ENCODE measurements around the gene PLAAT4.
"Not testable (repeated sequence)": the region's sequence is repeated elsewhere in the genome, so short reads cannot be mapped to it uniquely, and the experiment has no call there.

Gene PLAAT4

DNA sequence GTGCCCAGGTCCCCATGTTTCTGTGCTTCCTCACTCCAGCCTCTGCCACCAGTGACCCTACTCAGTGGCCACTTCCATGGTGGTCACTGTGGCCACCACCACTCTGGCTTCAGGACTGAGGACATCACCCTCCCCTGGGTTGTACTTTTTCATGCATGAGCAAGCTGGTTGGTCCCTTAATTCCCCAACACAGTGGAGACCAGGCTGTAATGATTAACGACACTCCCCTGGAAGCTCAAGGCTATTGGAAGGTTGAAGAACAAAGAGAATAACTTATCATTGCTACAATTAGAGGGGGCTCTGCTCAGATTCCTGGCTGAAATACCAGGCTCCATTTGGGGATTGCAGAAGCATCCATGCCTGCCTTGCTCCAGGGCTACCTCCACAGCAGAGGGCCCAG lies 10.5 kb downstream of the PLAAT4 start:
- no peak for DNase-seq

DNA sequence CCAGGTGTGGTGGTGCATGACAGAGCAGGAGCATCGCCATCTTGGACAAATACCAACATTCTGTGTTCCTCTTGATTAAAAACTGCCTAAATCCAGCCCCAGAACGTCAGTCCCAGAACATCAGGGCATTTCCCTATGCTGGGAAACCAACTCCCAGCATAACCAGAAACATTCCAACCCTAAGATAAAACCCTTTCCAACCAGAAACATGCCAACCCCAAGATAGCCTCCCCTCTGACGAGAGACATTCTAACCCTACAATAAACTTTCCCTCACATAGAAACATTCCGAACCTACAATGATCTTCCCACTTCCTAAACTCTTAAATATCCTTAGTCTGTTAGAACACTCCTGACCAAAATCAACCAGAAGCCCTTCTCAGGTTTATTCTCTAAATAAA lies 11.6 kb downstream of the PLAAT4 start:
- no peak for DNase-seq

DNA sequence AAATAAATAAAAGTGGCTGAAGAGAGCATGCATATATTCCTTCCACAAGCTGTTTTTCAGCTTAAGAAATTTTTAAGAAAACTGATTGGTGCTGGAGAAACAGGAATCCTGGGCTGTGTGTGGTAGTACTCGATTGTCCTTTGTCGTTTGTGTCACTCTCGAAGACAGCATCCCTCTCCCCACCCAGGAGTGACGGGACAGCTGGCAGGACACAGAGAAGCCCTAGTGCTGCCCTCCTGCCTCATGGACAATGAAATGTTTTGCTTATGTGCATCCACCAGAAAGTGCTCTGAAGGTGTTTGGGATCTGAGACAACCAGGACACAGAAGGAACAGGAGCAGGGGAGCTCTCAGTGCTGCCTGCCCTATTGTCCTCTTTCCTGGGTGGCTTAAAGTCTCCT lies 12.8 kb downstream of the PLAAT4 start:
- no peak for DNase-seq

DNA sequence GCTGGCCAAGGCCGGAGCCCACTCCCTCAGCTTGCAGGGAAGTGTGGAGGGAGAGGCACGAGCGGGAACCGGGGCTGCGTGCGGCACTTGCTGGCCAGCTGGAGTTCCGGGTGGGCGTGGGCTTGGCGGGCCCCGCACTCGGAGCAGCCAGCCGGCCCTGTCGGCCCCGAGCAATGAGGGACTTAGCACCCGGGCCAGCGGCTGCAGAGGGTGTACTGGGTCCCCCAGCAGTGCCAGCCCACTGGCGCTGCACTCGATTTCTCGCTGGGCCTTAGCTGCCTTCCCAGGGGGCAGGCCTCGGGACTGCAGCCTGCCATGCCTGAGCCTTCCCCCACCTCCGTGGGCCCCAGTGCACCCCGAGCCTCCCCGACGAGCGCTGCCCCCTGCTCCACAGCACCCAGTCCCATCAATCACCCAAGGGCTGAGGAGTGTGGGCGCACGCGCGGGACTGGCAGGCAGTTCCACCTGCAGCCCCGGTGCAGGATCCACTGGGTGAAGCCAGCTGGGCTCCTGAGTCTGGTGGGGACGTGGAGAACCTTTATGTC lies 13.6 kb downstream of the PLAAT4 start:
- not testable (repeated sequence) for DNase-seq

DNA sequence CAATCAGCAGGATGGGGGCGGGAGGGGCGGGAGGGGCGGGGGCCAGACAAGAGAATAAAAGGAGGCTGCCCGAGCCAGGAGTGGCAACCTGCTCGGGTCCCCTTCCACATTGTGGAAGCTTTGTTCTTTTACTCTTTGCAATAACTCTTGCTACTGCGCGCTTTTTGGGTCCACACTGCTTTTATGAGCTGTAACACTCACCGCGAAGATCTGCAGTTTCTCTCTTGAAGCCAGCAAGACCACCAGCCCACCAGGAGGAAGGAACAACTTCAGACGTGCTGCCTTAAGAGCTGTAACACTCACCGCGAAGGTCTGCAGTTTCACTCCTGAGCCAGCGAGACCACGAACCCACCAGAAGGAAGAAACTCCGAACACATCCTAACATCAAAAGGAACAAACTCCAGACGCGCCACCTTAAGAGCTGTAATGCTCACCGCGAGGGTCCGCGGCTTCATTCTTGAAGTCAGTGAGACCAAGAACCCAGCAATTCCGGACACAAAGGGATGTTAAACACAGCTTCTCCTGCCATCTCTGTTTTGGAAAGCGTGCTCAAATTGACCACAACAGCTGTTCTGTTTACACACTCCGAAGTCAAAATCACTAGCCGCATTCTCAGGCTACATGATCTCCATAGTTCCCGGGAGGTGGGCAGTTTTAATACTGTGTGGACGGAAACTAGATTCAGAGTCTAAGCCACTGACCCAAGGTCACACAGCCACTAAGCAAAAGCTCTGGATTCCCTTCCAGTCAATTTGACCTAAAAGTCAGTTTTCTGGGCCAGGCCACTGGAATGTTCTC lies 14.7 kb downstream of the PLAAT4 start:
- no peak for DNase-seq

DNA sequence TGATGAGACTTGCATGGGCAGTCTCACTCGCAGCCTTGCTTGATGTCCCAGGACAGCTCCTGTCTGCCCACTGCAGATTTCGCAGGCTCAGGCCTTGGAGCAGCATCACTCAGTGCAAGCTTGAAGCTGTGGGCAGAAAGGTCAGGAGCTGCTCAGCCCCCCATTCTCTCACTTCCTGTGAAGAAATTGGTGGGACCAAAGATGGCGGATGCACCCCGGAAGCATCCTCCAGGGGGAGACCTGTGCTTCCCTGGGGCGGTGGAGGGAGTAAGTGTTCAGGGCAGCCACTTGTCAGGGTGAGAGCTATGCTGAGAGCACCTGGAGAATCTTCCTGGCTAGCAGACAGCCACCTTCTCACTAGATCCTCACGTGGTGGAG lies 15.3 kb downstream of the PLAAT4 start:
- no peak for DNase-seq

DNA sequence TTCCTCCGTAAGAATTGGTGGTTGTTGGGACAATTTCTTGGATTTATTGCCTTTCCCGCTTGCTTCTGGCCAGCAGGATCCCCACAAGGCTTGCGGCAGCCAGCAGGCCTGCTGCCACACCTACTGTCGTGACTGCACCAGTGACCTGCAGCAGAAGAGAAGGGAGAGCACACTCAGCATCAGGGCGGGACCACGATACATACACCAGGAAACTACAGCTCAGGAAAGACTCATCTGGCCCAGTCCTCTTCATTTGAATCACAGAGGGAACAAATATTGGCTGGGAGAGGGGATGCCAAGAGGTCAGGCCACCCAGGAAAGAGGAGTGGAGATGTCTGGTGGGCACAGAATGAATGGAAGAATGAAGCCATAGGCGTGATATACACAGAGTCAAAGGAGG lies 16.3 kb downstream of the PLAAT4 start:
- no peak for DNase-seq

DNA sequence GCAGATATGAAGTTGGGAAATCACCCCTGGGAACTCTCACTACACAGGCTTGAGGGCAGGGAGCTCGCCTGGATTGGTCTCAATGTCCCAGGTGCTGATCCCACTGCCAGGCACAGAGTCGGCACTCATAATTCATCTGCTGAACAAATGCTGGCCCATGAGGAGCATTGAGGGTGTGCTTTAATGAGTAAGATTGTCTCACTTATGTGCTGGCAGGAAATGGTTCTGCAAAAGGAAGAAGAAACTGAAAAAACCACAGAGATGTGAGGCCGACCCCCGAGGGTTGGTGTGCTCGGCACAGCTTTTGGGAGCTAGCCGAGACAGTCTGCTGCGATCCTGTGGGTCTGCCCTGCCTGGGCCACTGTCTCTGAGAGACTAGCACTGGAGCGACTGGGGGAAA lies 17.2 kb downstream of the PLAAT4 start:
- DNase-seq, result no peak

DNA sequence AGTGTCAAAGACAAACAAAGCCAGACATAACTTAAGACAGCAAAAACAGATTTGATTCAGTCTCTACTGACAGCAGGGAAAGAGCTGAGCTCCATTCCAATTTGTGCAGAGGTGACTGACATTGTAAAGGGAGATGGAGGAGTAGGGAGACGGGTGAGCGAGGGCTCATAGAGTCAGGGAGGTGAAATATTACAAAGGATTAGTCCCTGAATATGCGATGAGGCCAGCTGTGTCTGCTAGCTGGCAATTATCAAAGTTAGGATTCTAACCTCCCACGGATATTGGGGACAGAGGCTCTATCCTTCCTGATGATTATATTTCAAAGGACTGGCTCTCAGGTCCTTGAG lies 18.2 kb downstream of the PLAAT4 start:
- DNase-seq, result no peak

DNA sequence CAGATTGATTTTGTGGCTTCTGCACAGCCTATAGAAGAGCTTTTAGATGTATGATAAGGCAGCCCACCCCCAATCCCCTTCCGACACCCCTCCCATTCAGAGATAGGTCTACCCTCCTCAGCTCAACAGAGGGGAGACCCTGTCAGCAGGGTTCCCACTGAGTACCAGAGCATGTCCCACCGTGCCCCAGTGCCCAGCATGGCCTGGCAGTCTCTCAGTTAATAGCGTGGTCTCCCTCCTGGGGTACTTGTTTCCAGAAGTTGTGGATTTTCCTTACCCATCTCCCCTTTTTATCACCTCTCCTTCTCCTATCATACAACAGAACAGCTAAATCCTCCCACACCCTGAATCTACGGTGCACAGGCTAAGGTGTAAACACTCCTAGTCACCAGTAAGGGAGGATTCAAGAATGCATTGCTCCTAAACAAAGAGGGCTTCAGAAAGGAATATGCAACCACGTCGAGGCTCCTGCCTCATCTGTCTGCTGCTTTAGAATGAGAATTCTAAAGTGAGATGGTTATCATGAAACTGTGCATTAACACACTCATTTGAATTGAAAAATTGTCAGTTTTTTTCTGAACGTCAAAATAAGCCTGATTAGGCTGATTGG lies 19.9 kb downstream of the PLAAT4 start:
- no peak for DNase-seq

DNA sequence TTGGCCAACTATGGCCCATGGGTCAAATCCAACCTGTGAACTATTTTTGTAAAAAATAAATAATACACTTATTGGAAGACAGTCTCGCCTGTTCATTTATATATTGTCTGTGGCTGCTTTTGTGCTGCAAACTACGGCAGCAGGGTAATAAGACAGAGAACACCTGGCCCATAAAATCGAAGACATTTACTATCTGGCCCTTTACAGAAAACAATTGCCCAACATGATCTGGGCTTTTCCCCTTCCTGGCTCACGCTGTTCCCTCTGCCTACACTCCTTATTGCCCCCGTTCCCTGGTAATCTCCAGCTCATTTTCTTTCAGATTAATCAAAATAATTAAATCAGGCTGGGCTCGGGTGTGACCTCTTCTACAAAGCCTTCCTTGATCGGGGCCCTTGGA lies 21.0 kb downstream of the PLAAT4 start:
- DNase-seq, result no peak

DNA sequence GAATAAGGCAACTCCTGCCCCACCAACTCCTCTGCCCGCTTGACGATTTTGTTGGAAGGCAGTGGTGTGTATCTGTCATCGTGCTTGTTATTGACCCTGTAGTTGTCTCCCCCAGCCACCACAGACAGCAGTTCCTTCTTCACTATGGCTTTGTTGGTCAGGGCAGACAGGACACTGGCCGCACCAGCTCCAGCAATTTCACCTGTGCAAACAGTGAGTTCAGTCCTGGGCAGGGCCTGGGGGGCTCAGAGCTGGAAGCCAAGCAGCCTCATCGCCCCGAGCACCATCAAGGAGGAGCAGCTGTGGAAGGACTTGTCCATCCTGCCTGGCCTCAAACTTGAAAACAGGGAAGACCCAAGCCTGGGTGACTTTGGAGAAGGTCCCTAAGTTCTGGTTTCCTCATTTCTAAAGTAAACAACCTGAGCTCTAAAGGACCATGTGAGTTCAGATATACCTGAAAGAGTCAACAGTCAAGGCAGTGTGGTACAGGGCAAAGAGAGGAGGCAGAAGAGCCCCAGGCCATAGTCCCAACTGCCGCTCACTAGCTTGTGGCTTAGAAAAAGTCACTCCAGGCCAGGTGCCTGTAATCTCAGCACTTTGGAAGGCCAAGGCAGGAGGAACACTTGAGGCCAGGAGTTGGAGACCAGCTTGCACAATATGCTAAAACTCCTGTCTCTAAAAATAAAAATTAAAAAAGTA lies 22.0 kb downstream of the PLAAT4 start:
- DNase-seq, result no peak

DNA sequence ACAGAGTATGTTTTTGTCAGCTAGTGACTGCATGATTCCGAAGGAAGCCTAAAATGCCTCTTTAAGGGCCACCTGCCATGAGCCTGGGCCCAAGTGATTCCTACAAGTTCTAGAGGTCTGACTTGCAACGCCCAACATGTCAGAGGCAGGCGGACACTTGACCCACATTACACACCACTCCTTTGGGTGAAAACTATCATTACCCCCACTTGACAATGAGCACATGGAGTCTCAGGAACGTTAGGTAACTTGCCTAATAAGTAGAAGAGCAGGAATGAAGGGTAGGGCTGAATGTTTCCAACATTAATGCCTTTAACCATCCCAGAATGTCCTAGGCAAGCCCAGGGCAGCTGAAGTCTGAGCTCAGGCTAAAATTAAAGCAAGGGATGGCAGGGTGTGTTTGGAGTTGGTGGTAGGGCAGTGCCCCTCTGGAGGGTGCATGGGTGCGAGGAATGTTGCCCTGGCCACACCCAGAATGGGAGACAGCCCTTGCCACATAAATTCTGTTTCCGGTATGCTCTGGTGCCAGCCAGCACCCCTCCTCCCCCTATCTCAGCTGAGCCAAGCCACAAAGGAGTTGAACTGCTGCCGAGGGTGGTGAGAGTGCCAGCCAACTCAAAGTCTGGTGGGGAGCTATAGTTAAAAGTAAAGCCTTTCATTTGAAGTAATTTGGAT lies 24.0 kb downstream of the PLAAT4 start:
- no peak for DNase-seq

DNA sequence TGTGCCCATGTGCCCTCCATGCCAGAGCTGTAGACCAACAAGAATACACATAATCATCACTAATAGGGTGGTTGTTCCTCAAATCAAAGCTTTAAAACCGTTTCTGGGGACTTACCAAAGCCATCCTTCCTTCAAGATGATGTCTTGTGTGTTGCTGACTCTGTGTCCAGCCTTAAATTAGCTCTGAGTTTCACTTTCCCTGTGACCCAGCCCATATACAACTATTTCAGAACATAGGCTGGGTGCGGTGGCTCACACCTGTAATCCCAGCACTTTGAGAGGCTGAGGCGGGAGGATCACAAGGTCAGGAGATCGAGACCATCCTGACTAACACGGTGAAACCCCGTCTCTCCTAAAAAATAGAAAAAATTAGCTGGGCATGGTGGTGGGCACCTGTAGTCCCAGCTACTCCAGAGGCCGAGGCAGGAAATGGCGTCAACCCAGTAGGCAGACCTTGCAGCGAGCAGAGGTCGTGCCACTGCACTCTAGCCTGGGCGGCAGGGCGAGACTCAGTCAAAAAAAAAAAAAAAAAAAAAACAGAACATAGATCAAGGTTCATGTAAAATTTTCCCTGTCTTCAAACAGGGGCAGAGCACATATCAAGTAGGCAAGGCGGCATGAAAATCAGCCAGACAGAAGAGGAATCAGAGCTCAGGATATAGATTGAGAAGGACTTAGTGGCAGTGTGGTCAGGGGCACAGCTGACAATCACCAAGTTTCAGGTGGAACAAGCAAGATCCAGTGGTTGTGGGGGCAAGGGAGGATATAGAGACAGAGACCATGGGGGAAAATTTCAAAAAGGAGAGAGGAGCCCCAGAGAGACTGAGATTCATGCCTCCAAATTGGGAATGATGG lies 26.8 kb downstream of the PLAAT4 start, which contains the start of gene PLAAT2:
TSS of gene PLAAT2 (minus strand) at position 179 of the 855 bp plus-strand sequence. CDS start at position 124, 55 bp downstream.
- DNase-seq, result no peak

DNA sequence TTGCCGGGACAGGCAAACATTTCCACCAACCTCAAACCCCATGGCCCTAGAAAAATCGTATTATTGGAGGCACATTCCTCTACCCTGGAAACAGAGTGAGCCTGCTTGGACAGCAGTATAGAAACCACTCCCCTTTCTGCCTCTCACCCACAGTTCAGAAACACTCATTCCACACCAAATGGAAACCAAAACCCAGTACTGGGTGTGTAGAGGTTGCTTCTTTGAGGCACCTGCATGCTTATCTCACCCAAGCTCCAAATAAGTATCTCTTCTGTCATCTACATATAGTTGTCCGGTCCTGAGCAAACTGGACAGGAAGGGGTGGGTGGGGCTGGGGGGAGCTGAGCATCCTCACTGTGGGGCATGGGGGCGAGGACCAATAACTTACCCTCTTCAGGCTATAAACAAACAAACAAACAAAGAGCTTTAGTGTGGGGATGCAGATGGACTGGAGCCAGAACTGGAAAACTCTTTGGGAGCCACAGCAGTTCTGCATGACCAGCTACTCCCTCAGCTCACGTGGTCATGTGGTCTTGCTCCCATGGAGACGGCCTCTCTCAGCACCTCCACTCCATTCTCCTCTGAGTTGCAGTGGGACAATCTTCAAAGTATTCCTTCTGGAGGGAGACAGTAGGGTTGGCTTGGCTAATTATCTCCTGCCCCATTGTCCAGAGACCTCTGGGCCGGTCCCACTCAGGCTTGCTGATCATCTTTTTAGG lies 27.6 kb downstream of the PLAAT4 start:
- DNase-seq, result no peak

DNA sequence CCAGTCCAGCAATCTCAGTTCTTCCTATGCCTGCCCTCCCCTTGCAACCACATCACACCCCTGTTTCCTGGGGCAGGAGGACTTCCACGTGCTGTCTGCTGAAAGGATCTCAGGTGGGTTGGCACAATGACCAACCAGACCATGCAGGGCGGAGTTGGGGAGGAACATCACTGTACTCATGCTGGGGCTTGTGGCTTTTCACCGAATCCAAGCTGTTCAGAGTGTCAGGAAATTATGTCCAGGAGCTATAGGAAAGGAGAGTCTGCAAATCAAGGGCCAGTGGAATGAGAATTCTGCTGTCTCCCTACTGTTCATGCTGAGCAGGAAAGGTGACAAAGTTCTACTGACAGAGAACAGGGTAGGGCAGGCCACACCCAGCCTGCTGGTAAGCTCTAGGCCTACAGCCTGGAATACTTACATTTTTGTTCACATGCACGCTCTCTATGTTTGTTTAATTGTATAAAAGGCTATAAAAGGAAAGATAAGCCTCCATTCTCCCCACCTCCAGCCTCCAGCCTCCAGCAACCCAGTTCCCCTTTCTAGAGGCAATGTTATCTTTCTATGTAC lies 28.3 kb downstream of the PLAAT4 start:
- DNase-seq, result no peak

DNA sequence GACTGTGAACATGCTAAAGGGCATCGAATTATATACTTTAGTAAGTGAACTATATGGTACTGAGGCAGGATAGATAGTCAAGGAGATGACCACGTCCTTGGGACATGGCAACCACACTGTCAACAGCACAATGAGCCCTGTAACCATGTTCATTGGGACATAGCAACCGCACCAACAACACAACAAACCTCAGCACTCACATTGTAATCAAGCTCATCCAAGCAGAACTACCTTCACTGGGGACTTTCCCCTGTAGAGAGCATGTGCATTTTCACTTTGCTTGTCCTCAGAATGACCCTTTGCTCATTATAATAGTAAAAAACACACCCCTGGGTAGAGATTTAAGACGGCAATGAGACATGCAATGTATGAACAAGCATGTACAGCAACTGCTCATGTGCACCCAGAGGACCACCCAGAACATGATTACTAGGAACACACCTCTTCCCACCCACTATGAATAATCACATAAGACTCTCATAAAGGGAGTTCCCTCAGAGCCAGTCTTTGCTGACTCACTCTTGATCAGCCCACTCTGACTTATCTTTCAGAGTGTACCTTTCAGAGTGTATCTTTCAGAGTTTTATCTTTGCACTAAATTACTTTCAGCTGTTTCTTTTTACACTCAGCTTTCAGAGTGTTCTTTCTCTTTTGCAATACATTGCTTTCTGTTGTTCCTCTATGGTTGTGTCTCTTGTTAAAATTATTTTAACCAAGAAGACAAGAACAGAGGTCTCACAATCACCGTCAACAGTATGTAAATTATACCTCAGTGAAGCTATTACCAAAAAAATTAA lies 30.6 kb downstream of the PLAAT4 start:
- peak; percentile 63 to 85 for DNase-seq

DNA sequence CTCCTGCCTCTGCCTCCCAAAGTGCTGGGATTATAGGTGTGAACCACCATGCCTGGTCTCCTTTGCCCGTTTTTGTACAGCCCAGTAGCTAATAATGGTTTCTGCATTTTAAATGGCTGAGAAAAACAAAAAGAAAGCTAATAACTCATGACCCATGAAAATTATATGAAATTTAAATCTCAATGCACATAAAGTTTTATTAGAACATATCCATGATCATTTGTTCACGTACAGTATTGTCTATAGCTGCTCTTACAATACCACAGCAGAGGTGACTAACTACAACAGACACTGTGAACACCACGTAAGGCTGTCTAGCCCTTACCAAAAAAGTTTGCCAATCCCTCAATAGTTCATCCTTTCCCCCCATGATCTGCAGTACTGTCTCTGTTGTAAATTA lies 33.0 kb downstream of the PLAAT4 start:
- no peak for DNase-seq

DNA sequence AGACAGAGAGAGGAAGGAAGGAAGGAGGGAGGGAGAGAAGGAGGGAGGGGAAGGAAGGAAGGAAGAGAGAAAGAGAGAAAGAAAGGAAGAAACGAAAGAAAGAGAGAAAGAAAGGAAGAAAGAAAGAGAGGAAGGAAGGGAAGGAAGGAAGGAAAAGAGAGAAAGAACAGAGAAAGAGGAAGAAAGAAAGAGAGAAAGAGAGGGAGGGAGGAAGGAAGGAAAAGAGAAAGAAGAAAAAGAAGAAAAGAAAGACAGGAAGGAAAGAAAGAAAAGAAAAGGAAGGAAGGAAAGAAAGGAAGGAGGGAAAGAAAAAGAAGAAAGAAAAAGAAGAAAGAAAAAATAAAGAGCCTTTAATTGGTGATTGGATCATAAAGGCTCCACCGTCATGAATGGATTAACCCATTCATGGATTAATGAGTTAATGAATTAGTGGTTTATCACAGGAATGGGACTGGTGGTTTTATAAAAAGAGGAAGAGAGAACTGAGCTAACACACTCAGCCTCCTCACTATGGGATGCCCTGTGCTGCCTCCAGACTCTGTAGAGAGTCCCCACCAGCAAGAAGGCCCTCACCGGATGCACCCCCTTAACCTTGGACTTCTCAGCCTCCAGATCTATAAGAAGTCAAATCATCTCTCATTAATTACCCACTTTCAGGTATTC lies 35.5 kb downstream of the PLAAT4 start:
- DNase-seq, result no peak
